K562 (cell line): ENCODE data around the gene TMTC3. TPM values are rescaled to one million over a fixed set of nuclear protein-coding genes. Genes with fewer than 3 reads are reported as not detected.

ENCODE experiments used
- ATAC-seq: fragments of 200-7000 bp; cut with Tn5 transposase; 3 replicates; pipeline ENCODE4 v1.9.1; 2020; ENCODE audit warnings: moderate library complexity
- BruUV-seq: library from RNA; stranded (reverse); fragments of 400-500 nt; replicated peaks from 2 replicates; lab custom pipeline; 2021; lab: Mats Ljungman, UMichigan
- CTCF ChIA-PET: fragments of 300-600 bp; formaldehyde crosslinking; extraction: SDS; loops from one replicate; lab custom pipeline; 2021; ENCODE audit warnings: low intra/inter-chr PET ratio; lab: Yijun Ruan, JAX
- POLR2A ChIA-PET: fragments of 300-600, 350-650 bp; sonication (Branson Sonifier 250); formaldehyde crosslinking; extraction: SDS; loops from one replicate; lab custom pipeline; 2021; ENCODE audit warnings: antibody characterized with exemption, inconsistent platforms; lab: Yijun Ruan, JAX
- DNase-seq, 4 experiments: peaks; one replicate each; pipeline versions ENCODE4 v3.0.0 to v3.0.0-alpha.2; 2011 to 2018; ENCODE audit warnings: low spot score in 3 of 4, mixed read lengths in 3 of 4; ENCODE audit errors: extremely low read depth in 1 of 4
- FAIRE-seq: peaks from 2 replicates; lab custom pipeline; 2011; peaks lifted over from hg19 to GRCh38; lab: Jason Lieb, UNC
- H2AFZ ChIP-seq: 2 replicates; pipeline ENCODE4 v1.6.0; 2011; ENCODE audit warnings: low read depth, low read length, control low read depth, inconsistent platforms
- H3K27ac ChIP-seq: fragments of 200-600 bp; 3 replicates; pipeline ENCODE4 v1.8.0; 2011; ENCODE audit warnings: low read depth, mild to moderate bottlenecking, control low read depth, inconsistent platforms, low read length, moderate library complexity, mixed read lengths; ENCODE audit errors: extremely low read depth
- H3K27me3 ChIP-seq, 2 experiments: fragments of 300-600 bp in 1 of 2; 2 replicates in 1 of 2; 3 replicates in 1 of 2; pipeline versions ENCODE4 v1.6.0 to v1.8.0; 2011; ENCODE audit warnings: inconsistent platforms in 2 of 2, low read length in 2 of 2, mild to moderate bottlenecking in 1 of 2, mixed read lengths in 1 of 2, moderate library complexity in 1 of 2; ENCODE audit not compliant: control insufficient read depth in 2 of 2, insufficient read depth in 2 of 2
- H3K36me3 ChIP-seq: fragments of 300-600 bp; 3 replicates; pipeline ENCODE4 v1.8.0; 2011; ENCODE audit warnings: mild to moderate bottlenecking, low read length, inconsistent platforms; ENCODE audit not compliant: control insufficient read depth, insufficient read depth
- H3K4me1 ChIP-seq, 2 experiments: fragments of 200-600 bp in 1 of 2; replicated peaks in 1 of 2; 2 replicates in 1 of 2; 3 replicates in 1 of 2; pipeline versions ENCODE4 v1.5.1 to v1.8.0; 2011; ENCODE audit warnings: inconsistent platforms in 2 of 2, low read length in 2 of 2, mild to moderate bottlenecking in 1 of 2, mixed read lengths in 1 of 2, moderate library complexity in 1 of 2; ENCODE audit not compliant: control insufficient read depth in 2 of 2, insufficient read depth in 2 of 2
- H3K4me2 ChIP-seq: 2 replicates; pipeline ENCODE4 v1.6.1; 2011; ENCODE audit warnings: low read length, control low read depth, inconsistent platforms, mixed read lengths; ENCODE audit not compliant: insufficient read depth
- H3K4me3 ChIP-seq: fragments of 200-600 bp; sonication (generic), shearing (Covaris generic); 2 replicates; pipeline ENCODE4 v1.5.1; 2016; ENCODE audit warnings: control low read depth, inconsistent platforms
- H3K79me2 ChIP-seq: fragments of 200-600 bp; 3 replicates; pipeline ENCODE4 v1.8.0; 2011; ENCODE audit warnings: low read length, inconsistent platforms; ENCODE audit not compliant: control insufficient read depth, insufficient read depth
- H3K9ac ChIP-seq, 2 experiments: 2 replicates each; pipeline versions ENCODE4 v1.6.0 to v1.6.1; 2011; ENCODE audit warnings: low read depth in 2 of 2, low read length in 2 of 2, control low read depth in 1 of 2, inconsistent platforms in 1 of 2, mild to moderate bottlenecking in 1 of 2, mixed read lengths in 1 of 2; ENCODE audit not compliant: insufficient read depth in 1 of 2
- H3K9me1 ChIP-seq: one replicate; pipeline ENCODE4 v1.6.0; 2011; ENCODE audit warnings: inconsistent platforms, mild to moderate bottlenecking, low read length, moderate library complexity; ENCODE audit not compliant: control insufficient read depth, insufficient read depth
- H3K9me3 ChIP-seq: replicated peaks from 2 replicates; pipeline ENCODE4 v1.5.1; 2011; ENCODE audit warnings: low read depth, low read length, inconsistent platforms; ENCODE audit not compliant: control insufficient read depth, insufficient read depth
- H4K20me1 ChIP-seq: replicated peaks from 2 replicates; pipeline ENCODE4 v1.6.1; 2011; ENCODE audit warnings: low read length, inconsistent platforms, mixed read lengths; ENCODE audit not compliant: control insufficient read depth, insufficient read depth
- CEBPG ChIP-seq, 3 experiments: fragments of 200-800 bp in 1 of 3; sonication (Bioruptor generic) in 1 of 3; sonication (generic) in 1 of 3; formaldehyde crosslinking in 1 of 3; IDR thresholded peaks in 2 of 3; conservative IDR thresholded peaks in 1 of 3; 2 replicates each; pipeline versions ENCODE4 v1.6.1 to v1.8.0; 2016 to 2022; ENCODE audit warnings: missing compliant biosample characterization in 2 of 3, missing genetic modification characterization in 2 of 3, mild to moderate bottlenecking in 1 of 3, missing genetic modification reagents in 1 of 3
- ETV6 ChIP-seq, 3 experiments: fragments of 150-350 bp in 1 of 3; sonication (generic) in 1 of 3; formaldehyde crosslinking in 1 of 3; IDR thresholded peaks; 2 replicates each; pipeline versions ENCODE4 v1.6.1 to v1.8.0; 2014 to 2022; ENCODE audit warnings: borderline replicate concordance in 2 of 3, low read depth in 2 of 3, antibody characterized with exemption in 1 of 3, low read length in 1 of 3, mild to moderate bottlenecking in 1 of 3, missing genetic modification reagents in 1 of 3
- GTF2F1 ChIP-seq: IDR thresholded peaks from 2 replicates; pipeline ENCODE4 v1.6.1; 2011; ENCODE audit warnings: low read depth, low read length, improper control_type of control experiment
- HMG20B ChIP-seq: fragments of 250-450 bp; sonication (Bioruptor Pico); IDR thresholded peaks from 2 replicates; pipeline ENCODE4 v1.5.0; 2021; ENCODE audit warnings: mild to moderate bottlenecking
- KLF16 ChIP-seq: IDR thresholded peaks from 2 replicates; pipeline ENCODE4 v1.6.1; 2016; ENCODE audit warnings: antibody characterized with exemption
- NEUROD1 ChIP-seq: fragments of 150-350 bp; IDR thresholded peaks from 2 replicates; pipeline ENCODE4 v1.6.1; 2014; ENCODE audit warnings: borderline replicate concordance, low read length, low read depth; ENCODE audit not compliant: partially characterized antibody
- PYGO2 ChIP-seq: fragments of 450-650 bp; IDR thresholded peaks from 2 replicates; pipeline ENCODE4 v1.6.1; 2016; ENCODE audit warnings: mild to moderate bottlenecking, missing genetic modification characterization, moderate library complexity, missing compliant biosample characterization
- RREB1 ChIP-seq: fragments of 250-450 bp; sonication (Bioruptor Pico); IDR thresholded peaks from 2 replicates; pipeline ENCODE4 v1.4.0; 2020
- SRSF1 ChIP-seq: fragments of 200-400 bp; formaldehyde crosslinking; IDR thresholded peaks from 2 replicates; pipeline ENCODE4 v1.6.1; 2017; ENCODE audit warnings: mild to moderate bottlenecking, low read depth, low read length, moderate library complexity
- ZBED1 ChIP-seq: IDR thresholded peaks from 2 replicates; pipeline ENCODE4 v1.6.1; 2014
- ZFPM2 ChIP-seq: fragments of 250-450 bp; sonication (Bioruptor Pico); IDR thresholded peaks from 2 replicates; pipeline ENCODE4 v1.5.1; 2022; ENCODE audit warnings: mild to moderate bottlenecking
- WGBS: fragments of 100-300 bp; shearing (Covaris generic); methylation state at CpG from one replicate; pipeline ENCODE4 v1.1.6; 2016; ENCODE audit warnings: low coverage, mixed read lengths; ENCODE audit not compliant: insufficient coverage; ENCODE audit errors: missing lambda C conversion rate; 5-methylcytosine and 5-hydroxymethylcytosine counted together
- in situ Hi-C: fragments of 300-500 bp; cut with MboI; formaldehyde crosslinking; loops from 4 replicates; pipeline ENCODE4 v1.15.0; 2018; ENCODE audit warnings: inconsistent platforms, mixed read lengths
- intact Hi-C: fragments of 100-400 bp; cut with micrococcal nuclease; formaldehyde crosslinking; loops from 2 replicates; pipeline ENCODE4 v1.14.2; 2022
- polyA plus RNA-seq, 8 experiments: library from polyadenylated mRNA; depleted of rRNA in 4 of 8; stranded (reverse) in 5 of 8; unstranded in 3 of 8; fragments of >200 nt; fragmentation: Nextera tagmentation in 2 of 8; fragmentation: Illumina TruSeq in 1 of 8; extraction: Ambion mirVana in 2 of 8; extraction: Trizol in 1 of 8; gene quantifications; 2 replicates each; pipeline versions ENCODE4 v1.2.1 to v1.2.3, GENCODE V29; 2011 to 2014; ENCODE audit warnings: inconsistent platforms in 1 of 8, missing spikeins in 1 of 8
- total RNA-seq, 7 experiments: library from RNA; depleted of rRNA in 6 of 7; stranded (reverse); fragments of >200 nt in 6 of 7; fragmentation: Illumina TruSeq in 2 of 7; extraction: Trizol in 2 of 7; gene quantifications; 2 replicates each; pipeline versions ENCODE4 v1.2.1 to v1.2.3, GENCODE V29; 2011 to 2021; ENCODE audit warnings: low replicate concordance in 1 of 7
- TF ChIP-seq, protein P1 (sequence below): fragments of 250-450 bp; sonication (Bioruptor Pico); IDR thresholded peaks from 2 replicates; pipeline ENCODE4 v1.5.0; 2022; ENCODE audit warnings: mild to moderate bottlenecking

The TMTC3 gene
- total and polyA plus RNA-seq, 9 of the 15 experiments (the other 6 are each of a cell fraction or from before 2014, with no cell fraction given): 1.9 to 9.8 (median 4.7) TPM

DNA sequence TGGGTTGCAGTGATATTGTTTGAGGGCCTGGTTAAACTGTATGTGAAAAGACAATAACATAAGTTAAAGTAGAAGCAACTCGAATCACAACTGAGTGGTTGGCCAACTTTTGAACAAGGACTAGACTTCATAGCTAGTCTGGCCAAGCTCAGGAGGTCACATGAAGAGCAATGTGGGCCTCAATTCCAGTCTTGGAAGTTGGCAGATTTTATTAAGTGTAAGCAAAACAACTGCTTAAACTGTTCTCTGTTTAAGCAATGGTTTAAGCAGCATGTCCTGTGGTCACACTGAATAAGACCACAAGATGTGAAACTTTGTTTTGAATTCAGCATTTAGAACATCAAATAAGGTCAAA, 100.4 kb downstream of the TMTC3 start:
- ATAC-seq: no peak
- no TSS peak for BruUV-seq
- no peak overlapping the region for H3K4me2 ChIP-seq

More for the DNA sequence above, 100.4 kb downstream of the TMTC3 start:
- 0% methylated on average over 1 of the region's 1 CpG for WGBS
- Histone ChIP-seq H4K20me1 (no peaks in the 10 kb centered on the region), H3K9me1 (no peaks in the 10 kb centered on the region), H2AFZ (no peak overlapping the region), H3K9me3 (no peaks in the 10 kb centered on the region), H3K9ac (no peak overlapping the region), H3K27me3 (no peaks in the 10 kb centered on the region), H3K27ac (no peak overlapping the region), H3K36me3 (no peaks in the 10 kb centered on the region), H3K4me3 (no peak overlapping the region), H3K4me1 (no peaks in the 10 kb centered on the region), H3K79me2 (no peaks in the 10 kb centered on the region)
- in situ Hi-C loops (no loop called here), intact Hi-C loops (no loop called here)
- POLR2A ChIA-PET: no interaction called here
- DNase-seq (no peak), FAIRE-seq (no peak)
- CTCF ChIA-PET: no interaction called here
- TF ChIP-seq, protein P1, sequence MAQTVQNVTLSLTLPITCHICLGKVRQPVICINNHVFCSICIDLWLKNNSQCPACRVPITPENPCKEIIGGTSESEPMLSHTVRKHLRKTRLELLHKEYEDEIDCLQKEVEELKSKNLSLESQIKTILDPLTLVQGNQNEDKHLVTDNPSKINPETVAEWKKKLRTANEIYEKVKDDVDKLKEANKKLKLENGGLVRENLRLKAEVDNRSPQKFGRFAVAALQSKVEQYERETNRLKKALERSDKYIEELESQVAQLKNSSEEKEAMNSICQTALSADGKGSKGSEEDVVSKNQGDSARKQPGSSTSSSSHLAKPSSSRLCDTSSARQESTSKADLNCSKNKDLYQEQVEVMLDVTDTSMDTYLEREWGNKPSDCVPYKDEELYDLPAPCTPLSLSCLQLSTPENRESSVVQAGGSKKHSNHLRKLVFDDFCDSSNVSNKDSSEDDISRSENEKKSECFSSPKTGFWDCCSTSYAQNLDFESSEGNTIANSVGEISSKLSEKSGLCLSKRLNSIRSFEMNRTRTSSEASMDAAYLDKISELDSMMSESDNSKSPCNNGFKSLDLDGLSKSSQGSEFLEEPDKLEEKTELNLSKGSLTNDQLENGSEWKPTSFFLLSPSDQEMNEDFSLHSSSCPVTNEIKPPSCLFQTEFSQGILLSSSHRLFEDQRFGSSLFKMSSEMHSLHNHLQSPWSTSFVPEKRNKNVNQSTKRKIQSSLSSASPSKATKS (CRISPR knock-in tag): no peak
- TF ChIP-seq HMG20B (CRISPR knock-in tag) (no peak), SRSF1 (no peak), ETV6 (IDR thresholded peaks at IDR 0.05; ENCODE audit: borderline replicate concordance in 1 of 2, low read depth in 2 of 2, low read length in 1 of 2) (no peak), ETV6 (CRISPR knock-in tag; IDR thresholded peaks at IDR 0.05; ENCODE audit: borderline replicate concordance) (no peak), NEUROD1 (no peak), PYGO2 (no peak), CEBPG (CRISPR knock-in tag; IDR thresholded peaks at IDR 0.05) (no peak), CEBPG (tag; conservative IDR thresholded peaks at IDR 0.05 in 1 of 2, IDR thresholded peaks at IDR 0.05 in 1 of 2) (no peak), GTF2F1 (no peak), KLF16 (no peak), RREB1 (CRISPR knock-in tag) (no peak), ZFPM2 (CRISPR knock-in tag) (no peak), ZBED1 (no peak)
